Activated T-cell treated with anti-CD3 and anti-CD28 coated beads, Interleukin-2, amount 50 U/mL, for 1 hour (primary cell): ENCODE data around the gene PSMB8.

Experiments
- DNase-seq: peaks from one replicate; pipeline ENCODE4 v3.0.0-alpha.2; 2020

PSMB8 gene

GRCh38 chr6:32855467-32856174, 11.8 kb upstream of the PSMB8 start:
- no peak for DNase-seq

GRCh38 chr6:32854376-32855178, 10.7 kb upstream of the PSMB8 start:
- no peak for DNase-seq

- peak; percentile 94 for DNase-seq
Observed at GRCh38 chr6:32853541-32854375, 9.9 kb upstream of the PSMB8 start, which contains the start of the genes PSMB9 and TAP1. PSMB9 (plus strand) TSS chr6:32854192; CDS start chr6:32854230, 38 bp downstream. TAP1 (minus strand) TSS chr6:32853704; CDS start chr6:32853636, 68 bp downstream.

- peak; percentile 71 for DNase-seq
Observed at GRCh38 chr6:32852844-32853540, 9.1 kb upstream of the PSMB8 start.

- no peak for DNase-seq
Observed at GRCh38 chr6:32852018-32852843, 8.4 kb upstream of the PSMB8 start.

- no peak for DNase-seq
Observed at GRCh38 chr6:32851025-32851424, 7.2 kb upstream of the PSMB8 start.

- DNase-seq: no peak
Observed at GRCh38 chr6:32849126-32849525, 5.3 kb upstream of the PSMB8 start.

GRCh38 chr6:32847795-32848194, 3.9 kb upstream of the PSMB8 start:
- DNase-seq: no peak

- DNase-seq: no peak
Observed at GRCh38 chr6:32847004-32847403, 3.2 kb upstream of the PSMB8 start.

GRCh38 chr6:32845384-32845884, 1.6 kb upstream of the PSMB8 start:
- DNase-seq: peak; percentile 53

- DNase-seq: no peak
Observed at GRCh38 chr6:32844839-32845383, 1.1 kb upstream of the PSMB8 start.

- DNase-seq: no peak
Observed at GRCh38 chr6:32843331-32843978, 392 bp downstream of the PSMB8 start.

- DNase-seq: no peak
Observed at GRCh38 chr6:32842690-32843089, 1.2 kb downstream of the PSMB8 start.

GRCh38 chr6:32842021-32842650, 1.7 kb downstream of the PSMB8 start:
- DNase-seq: no peak

- no peak for DNase-seq
Observed at GRCh38 chr6:32840604-32841246, 3.1 kb downstream of the PSMB8 start.

- DNase-seq: no peak
Observed at GRCh38 chr6:32839356-32839755, 4.5 kb downstream of the PSMB8 start.

- peak; percentile 99 for DNase-seq
Observed at GRCh38 chr6:32838114-32838958, 5.5 kb downstream of the PSMB8 start, which contains the start of gene TAP2. TAP2 (minus strand) TSS chr6:32838739; CDS start chr6:32838233, 506 bp downstream.

GRCh38 chr6:32837651-32838113, 6.2 kb downstream of the PSMB8 start:
- no peak for DNase-seq
